Measurements from ENCODE around the gene PTPRG. TPM values are rescaled to one million over a fixed set of nuclear protein-coding genes. Genes with fewer than 3 reads are reported as not detected.

Gene PTPRG
- total RNA-seq, 4 donors from 2014 or later, result 33.5 to 56.6 (median 46.9) TPM

DNA sequence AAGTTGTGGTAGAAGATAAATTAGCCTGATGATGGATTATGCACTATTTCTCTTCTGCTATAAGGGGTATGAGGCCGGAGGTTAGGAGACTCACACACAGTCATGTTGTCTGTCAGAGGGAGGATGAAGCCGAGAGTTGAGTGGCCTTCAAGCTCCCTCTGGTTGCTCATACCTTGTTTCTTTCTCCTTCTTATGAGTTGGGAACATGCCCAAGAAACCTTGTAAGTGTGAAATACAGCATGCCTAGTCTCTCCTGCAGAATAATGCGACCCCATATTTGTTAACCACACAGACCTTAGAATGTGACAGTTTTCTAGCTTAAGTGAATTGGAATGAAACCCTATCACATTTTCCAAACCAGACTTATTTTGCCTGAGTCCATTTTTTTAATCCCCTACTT, 366.7 kb downstream of the PTPRG start:
- Histone ChIP-seq H3K36me3 (no peaks in the 10 kb centered on the region), H3K4me3 (no peak overlapping the region), H3K9me3 (no peaks in the 10 kb centered on the region), H3K27ac (peak overlapping the region in 2 of 4 donors; percentile 12 to 52), H3K4me1 (peaks cover 0 to 7% (median 2%) of the 10 kb centered on the region in 4 donors), H3K27me3 (no peaks in the 10 kb centered on the region)
- no peak for DNase-seq
- no peak for TF ChIP-seq POLR2A (IDR thresholded peaks at IDR 0.05)
- TF ChIP-seq, protein P1, sequence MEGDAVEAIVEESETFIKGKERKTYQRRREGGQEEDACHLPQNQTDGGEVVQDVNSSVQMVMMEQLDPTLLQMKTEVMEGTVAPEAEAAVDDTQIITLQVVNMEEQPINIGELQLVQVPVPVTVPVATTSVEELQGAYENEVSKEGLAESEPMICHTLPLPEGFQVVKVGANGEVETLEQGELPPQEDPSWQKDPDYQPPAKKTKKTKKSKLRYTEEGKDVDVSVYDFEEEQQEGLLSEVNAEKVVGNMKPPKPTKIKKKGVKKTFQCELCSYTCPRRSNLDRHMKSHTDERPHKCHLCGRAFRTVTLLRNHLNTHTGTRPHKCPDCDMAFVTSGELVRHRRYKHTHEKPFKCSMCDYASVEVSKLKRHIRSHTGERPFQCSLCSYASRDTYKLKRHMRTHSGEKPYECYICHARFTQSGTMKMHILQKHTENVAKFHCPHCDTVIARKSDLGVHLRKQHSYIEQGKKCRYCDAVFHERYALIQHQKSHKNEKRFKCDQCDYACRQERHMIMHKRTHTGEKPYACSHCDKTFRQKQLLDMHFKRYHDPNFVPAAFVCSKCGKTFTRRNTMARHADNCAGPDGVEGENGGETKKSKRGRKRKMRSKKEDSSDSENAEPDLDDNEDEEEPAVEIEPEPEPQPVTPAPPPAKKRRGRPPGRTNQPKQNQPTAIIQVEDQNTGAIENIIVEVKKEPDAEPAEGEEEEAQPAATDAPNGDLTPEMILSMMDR (IDR thresholded peaks at IDR 0.05), result no peak

DNA sequence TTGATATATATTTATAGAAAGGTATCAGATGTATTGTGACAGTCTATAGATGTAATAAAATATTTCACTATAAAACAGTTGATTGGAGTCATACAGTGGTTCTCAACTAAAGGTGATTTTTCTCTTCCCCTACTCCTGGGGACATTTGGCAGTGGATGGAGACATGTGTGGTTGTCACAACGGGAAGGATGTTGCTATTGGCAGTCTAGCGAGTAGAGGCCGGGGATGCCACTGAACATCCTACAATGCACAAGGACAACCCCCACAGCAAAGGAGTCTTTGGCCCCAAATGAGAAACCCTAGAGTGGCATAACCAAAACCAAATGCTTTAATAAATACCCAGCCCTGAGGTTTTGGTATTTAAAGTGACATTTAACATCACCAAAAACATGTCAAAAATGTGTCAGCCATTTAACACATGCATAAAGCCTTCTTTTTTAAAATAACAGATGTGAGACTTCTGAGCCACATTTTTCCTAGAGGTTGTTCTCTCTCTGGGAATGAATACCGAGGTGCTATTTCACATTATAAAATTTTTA, 367.5 kb downstream of the PTPRG start:
- no peaks in the 10 kb centered on the region for H3K9me3 ChIP-seq
- no peaks in the 10 kb centered on the region for H3K27me3 ChIP-seq
- no peak overlapping the region for H3K27ac ChIP-seq
- H3K4me3 ChIP-seq, result no peak overlapping the region
- no peak for DNase-seq
- TF ChIP-seq POLR2A (IDR thresholded peaks at IDR 0.05), result no peak
- TF ChIP-seq, protein P1 (IDR thresholded peaks at IDR 0.05), result no peak
- peaks cover 0 to 7% (median 2%) of the 10 kb centered on the region in 4 donors for H3K4me1 ChIP-seq
- no peaks in the 10 kb centered on the region for H3K36me3 ChIP-seq

DNA sequence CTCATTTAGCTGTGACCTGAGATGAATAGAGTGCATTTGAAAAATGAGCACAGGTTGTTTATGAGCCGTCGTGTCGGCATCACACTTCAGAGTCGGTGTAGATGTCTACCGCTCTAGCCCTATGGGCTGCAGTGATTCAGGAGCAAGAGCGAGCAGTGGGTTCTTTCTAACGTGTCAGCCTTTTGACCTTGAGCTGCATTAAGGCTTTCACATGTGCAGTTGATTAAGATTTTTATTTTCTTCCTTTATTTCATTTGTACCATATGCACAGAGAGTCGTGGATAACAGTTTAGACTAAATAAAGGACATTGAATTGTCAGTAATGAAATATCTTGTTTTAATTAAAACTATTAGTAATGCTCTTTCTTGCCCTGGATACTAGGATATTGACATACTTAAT, 368.2 kb downstream of the PTPRG start:
- Histone ChIP-seq H3K36me3 (no peaks in the 10 kb centered on the region), H3K27me3 (no peaks in the 10 kb centered on the region), H3K27ac (no peak overlapping the region), H3K4me1 (peaks cover 0 to 4% (median under 1%) of the 10 kb centered on the region in 4 donors), H3K9me3 (no peaks in the 10 kb centered on the region), H3K4me3 (no peak overlapping the region)
- DNase-seq, result no peak
- TF ChIP-seq, protein P1 (IDR thresholded peaks at IDR 0.05), result no peak
- no peak for TF ChIP-seq POLR2A (IDR thresholded peaks at IDR 0.05)

DNA sequence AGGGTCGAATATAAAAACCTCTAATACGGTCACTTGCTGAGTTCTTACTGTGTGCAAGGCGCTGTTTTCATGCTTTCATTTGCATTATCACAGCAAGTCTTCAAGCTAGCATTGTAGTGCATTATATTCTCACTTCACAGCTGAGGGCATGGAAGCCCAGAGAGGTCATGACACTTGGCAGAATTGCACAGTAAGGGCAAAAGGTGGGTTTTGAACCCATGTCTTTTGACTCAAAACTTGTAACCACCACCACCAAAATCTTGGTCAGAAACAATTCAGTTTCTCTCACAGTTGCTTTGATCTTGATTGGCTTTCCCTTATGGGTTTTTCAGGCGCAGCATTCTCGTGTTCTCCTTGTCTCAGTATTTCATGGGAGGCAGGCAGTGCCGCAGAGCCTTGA, 371.1 kb downstream of the PTPRG start:
- Histone ChIP-seq H3K27me3 (no peaks in the 10 kb centered on the region), H3K27ac (no peak overlapping the region), H3K9me3 (no peaks in the 10 kb centered on the region), H3K4me3 (no peak overlapping the region), H3K36me3 (no peaks in the 10 kb centered on the region), H3K4me1 (no peaks in the 10 kb centered on the region)
- TF ChIP-seq, protein P1 (IDR thresholded peaks at IDR 0.05), result no peak
- TF ChIP-seq POLR2A (IDR thresholded peaks at IDR 0.05), result no peak
- no peak for DNase-seq

DNA sequence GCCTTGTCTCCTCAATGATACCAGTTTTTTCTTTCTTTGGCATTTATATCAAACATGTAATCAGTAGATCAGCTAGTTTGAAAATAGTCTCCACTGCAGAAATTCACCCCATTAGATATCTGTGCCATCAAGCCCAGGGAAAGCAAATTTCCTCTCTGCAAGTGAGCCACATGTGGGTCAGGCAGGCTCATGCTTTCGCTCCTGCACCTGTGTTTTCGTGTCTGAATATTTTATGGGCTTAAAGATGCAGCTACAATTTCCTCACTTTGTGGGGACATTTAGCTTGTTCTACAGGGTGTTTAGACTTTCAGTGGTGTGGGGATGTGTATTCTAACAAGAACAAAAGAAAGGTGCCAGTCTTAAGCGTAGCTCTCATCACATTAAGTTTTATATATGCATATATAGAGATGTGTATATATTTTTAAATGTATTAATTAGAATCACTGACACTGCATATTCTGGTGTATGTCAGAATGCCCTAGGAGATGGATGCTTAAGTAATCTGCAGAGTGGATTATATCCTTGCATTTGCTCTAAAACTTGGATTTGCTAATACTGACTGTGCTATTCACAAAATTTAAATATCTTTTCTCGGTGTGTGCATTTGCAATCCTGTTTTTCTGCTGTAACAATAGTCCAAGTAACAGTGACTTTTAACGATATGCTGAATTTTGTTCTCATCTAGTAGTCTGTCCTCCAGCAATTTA, 372.6 kb downstream of the PTPRG start:
- Histone ChIP-seq H3K36me3 (no peaks in the 10 kb centered on the region), H3K4me1 (no peaks in the 10 kb centered on the region), H3K4me3 (no peak overlapping the region), H3K27me3 (no peaks in the 10 kb centered on the region), H3K9me3 (no peaks in the 10 kb centered on the region), H3K27ac (no peak overlapping the region)
- no peak for DNase-seq
- TF ChIP-seq, protein P1 (IDR thresholded peaks at IDR 0.05), result no peak
- TF ChIP-seq POLR2A (IDR thresholded peaks at IDR 0.05), result no peak
